ENCODE measurements around the gene ACMSD. TPM values are rescaled to one million over a fixed set of nuclear protein-coding genes. Genes with fewer than 3 reads are reported as not detected.

Gene ACMSD
- total RNA-seq, 4 donors from 2014 or later, result not detected

GRCh38 chr2:134861173-134861572, 22.8 kb downstream of the ACMSD start:
- no peaks in the 10 kb centered on the region for H3K27me3 ChIP-seq
- no peak for ATAC-seq
- no peak for TF ChIP-seq POLR2AphosphoS5 (IDR thresholded peaks at IDR 0.05)
- no peaks in the 10 kb centered on the region for H3K4me1 ChIP-seq
- no peak overlapping the region for H3K4me3 ChIP-seq
- H3K36me3 ChIP-seq, result no peaks in the 10 kb centered on the region
- 40 to 92% methylated on average over 1 to 3 of the region's 3 CpGs for WGBS, 2 donors (ENCODE audit: low coverage in 1 of 2)
- H3K9me3 ChIP-seq, result no peaks in the 10 kb centered on the region
- H3K27ac ChIP-seq, result no peak overlapping the region

- no peak for TF ChIP-seq EP300 (IDR thresholded peaks at IDR 0.05)
- TF ChIP-seq POLR2AphosphoS5 (IDR thresholded peaks at IDR 0.05), result no peak
- 96% methylated on average over 2 of the region's 4 CpGs; no CpG with 5 or more reads in 1 of the 2 donors for WGBS, 2 donors (ENCODE audit: low coverage in 1 of 2)
- Histone ChIP-seq H3K9me3 (no peaks in the 10 kb centered on the region), H3K27me3 (no peaks in the 10 kb centered on the region), H3K4me1 (no peaks in the 10 kb centered on the region), H3K27ac (no peak overlapping the region), H3K4me3 (no peak overlapping the region), H3K36me3 (no peaks in the 10 kb centered on the region)
- no peak for ATAC-seq
Observed at GRCh38 chr2:134862069-134862468, 23.7 kb downstream of the ACMSD start.

- Histone ChIP-seq H3K27ac (no peak overlapping the region), H3K36me3 (no peaks in the 10 kb centered on the region), H3K4me1 (no peaks in the 10 kb centered on the region), H3K9me3 (no peaks in the 10 kb centered on the region), H3K4me3 (no peak overlapping the region), H3K27me3 (no peaks in the 10 kb centered on the region)
- ATAC-seq, result no peak
- WGBS, 2 donors (ENCODE audit: low coverage in 1 of 2), result 79 to 83% methylated on average over 2 to 3 of the region's 3 CpGs
- TF ChIP-seq CTCF (IDR thresholded peaks at IDR 0.05) (no peak), EP300 (IDR thresholded peaks at IDR 0.05) (no peak), POLR2AphosphoS5 (IDR thresholded peaks at IDR 0.05) (no peak)
Observed at GRCh38 chr2:134862674-134863073, 24.3 kb downstream of the ACMSD start.

- H3K27me3 ChIP-seq, result no peaks in the 10 kb centered on the region
- no peak for ATAC-seq
- no peaks in the 10 kb centered on the region for H3K9me3 ChIP-seq
- H3K36me3 ChIP-seq, result no peaks in the 10 kb centered on the region
- no peak overlapping the region for H3K4me3 ChIP-seq
- no peaks in the 10 kb centered on the region for H3K4me1 ChIP-seq
- H3K27ac ChIP-seq, result no peak overlapping the region
- TF ChIP-seq CTCF (IDR thresholded peaks at IDR 0.05), result no peak
- 96 to 100% methylated on average over 4 to 9 of the region's 20 CpGs for WGBS, 2 donors (ENCODE audit: low coverage in 1 of 2)
Observed at GRCh38 chr2:134863446-134863845, 25.0 kb downstream of the ACMSD start.

GRCh38 chr2:134865067-134865787, 26.8 kb downstream of the ACMSD start:
- Histone ChIP-seq H3K9me3 (no peaks in the 10 kb centered on the region), H3K4me1 (no peaks in the 10 kb centered on the region), H3K27me3 (no peaks in the 10 kb centered on the region), H3K36me3 (no peaks in the 10 kb centered on the region), H3K4me3 (no peak overlapping the region), H3K27ac (no peak overlapping the region)
- WGBS, 2 donors (ENCODE audit: low coverage in 1 of 2), result 74 to 86% methylated on average over 4 to 5 of the region's 5 CpGs
- no peak for TF ChIP-seq POLR2A (IDR thresholded peaks at IDR 0.05)
- TF ChIP-seq EP300 (IDR thresholded peaks at IDR 0.05), result no peak
- TF ChIP-seq CTCF (IDR thresholded peaks at IDR 0.05), result no peak
- TF ChIP-seq POLR2AphosphoS5 (IDR thresholded peaks at IDR 0.05), result no peak
- ATAC-seq, result no peak

- TF ChIP-seq POLR2A (IDR thresholded peaks at IDR 0.05) (no peak), POLR2AphosphoS5 (IDR thresholded peaks at IDR 0.05) (no peak), CTCF (IDR thresholded peaks at IDR 0.05) (no peak), EP300 (IDR thresholded peaks at IDR 0.05) (no peak)
- ATAC-seq, result no peak
- H3K9me3 ChIP-seq, result no peaks in the 10 kb centered on the region
- H3K4me3 ChIP-seq, result no peak overlapping the region
- no peaks in the 10 kb centered on the region for H3K36me3 ChIP-seq
- WGBS, 2 donors (ENCODE audit: low coverage in 1 of 2), result 86 to 94% methylated on average over 1 of the region's 1 CpG
- H3K4me1 ChIP-seq, result no peaks in the 10 kb centered on the region
- H3K27ac ChIP-seq, result no peak overlapping the region
- H3K27me3 ChIP-seq, result no peaks in the 10 kb centered on the region
Observed at GRCh38 chr2:134866498-134867099, 28.2 kb downstream of the ACMSD start.

All from gastroesophageal sphincter (tissue), 4 donors.